HG03354 (cell line): ENCODE data around the gene BRIP1.

ENCODE experiments used
- ATAC-seq: cut with Tn5 transposase; IDR thresholded peaks from one replicate; pipeline ENCODE4 v1.9.1; 2021; ENCODE audit warnings: mild to moderate bottlenecking; ENCODE audit not compliant: unreplicated experiment, poor library complexity, severe bottlenecking

BRIP1 gene

DNA sequence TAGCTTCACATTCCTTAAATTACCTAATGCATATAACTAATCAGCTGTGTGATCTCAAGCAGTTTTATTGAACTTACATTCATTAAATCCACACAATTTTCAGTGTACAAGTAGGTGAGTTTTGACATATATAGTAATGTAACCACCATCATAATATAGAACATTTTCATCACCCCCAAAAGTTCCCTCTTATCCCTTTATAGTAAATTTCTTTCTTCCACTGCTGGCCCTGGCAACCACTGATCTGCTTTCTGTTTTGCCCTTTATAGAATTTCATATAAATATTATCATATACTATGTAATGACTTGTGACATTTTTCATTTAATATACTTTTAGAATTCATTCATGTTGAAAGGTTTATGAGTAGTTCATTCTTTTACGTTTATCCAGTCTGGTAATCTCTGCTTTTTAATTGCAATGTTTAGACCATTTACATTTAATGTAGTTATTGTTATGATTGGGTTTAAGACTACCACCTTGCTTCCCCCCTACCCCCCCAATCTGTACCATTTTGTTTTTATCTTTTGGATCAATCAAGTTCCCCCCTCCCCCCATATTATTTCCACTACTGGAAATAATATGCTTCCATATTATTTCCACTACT is 147.0 kb downstream of the BRIP1 start:
- no peak for ATAC-seq

DNA sequence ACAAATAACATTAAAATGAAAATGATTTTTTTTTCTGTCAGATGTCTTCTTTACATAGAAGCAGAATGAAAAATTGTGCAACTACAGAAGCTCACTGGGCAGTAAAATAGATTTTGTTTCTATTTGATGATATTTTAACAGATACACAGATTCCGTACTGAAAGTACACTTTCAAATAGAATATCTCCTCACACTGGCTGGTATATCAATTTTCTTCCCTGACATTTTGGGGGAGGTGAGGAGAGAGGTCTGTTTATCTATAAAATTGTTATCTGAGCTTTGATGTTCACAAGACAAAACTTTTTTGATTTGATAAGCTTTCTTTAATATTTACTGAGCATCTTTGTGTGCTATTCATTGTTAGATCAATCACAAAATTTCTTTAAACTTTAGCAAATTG is 148.0 kb downstream of the BRIP1 start:
- no peak for ATAC-seq

DNA sequence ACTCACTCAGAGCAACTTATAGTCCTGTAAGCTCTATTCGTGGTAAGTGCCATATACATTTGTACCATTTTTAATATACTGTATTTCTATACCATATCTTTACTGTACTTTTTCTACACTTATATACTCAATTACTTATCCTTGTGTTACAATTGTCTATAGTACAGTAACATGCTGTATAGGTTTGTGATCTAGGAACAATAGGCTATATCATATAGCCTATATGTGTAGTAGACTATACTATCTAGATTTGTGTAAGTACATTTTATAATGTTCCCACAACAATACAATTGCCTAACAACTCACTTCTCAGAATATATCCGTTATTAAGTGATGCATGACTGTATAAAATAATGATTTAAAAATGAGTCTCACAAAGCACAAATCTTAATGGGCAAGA is 149.0 kb downstream of the BRIP1 start:
- no peak for ATAC-seq

DNA sequence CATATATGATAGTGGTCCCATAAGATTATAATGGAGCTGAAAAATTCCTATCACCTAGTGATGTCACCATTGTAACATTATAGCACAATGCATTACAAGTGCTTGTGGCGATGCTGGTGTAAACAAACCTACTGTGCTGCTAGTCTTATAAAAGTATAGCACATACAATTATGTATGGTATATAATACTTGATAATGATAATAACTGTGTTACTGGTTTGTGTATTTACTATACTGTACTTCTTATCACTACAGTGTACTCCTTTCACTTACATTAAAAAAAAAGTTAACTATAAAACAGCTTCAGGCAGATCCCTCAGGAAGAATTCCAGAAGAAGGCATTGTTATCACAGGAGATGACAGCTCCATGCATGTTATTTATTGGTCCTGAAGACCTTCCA is 150.3 kb downstream of the BRIP1 start:
- no peak for ATAC-seq

DNA sequence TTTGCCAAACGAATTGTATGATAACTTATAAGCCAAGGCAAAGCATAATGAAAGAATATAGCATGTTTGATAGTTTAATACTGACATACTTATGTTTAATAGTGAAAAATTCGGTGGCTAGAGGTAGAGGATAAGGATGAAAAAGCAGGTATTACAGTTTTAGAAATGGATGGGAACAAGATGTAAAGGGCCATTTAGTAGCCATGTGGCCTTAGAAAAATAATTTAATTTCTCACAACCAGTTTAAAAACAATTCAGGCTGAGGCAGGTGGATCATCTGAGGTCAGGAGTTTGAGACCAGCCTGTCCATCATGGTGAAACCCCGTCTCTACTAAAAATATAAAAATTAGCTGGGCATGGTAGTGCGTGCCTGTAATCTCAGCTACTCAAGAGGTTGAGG is 152.8 kb downstream of the BRIP1 start:
- no peak for ATAC-seq

DNA sequence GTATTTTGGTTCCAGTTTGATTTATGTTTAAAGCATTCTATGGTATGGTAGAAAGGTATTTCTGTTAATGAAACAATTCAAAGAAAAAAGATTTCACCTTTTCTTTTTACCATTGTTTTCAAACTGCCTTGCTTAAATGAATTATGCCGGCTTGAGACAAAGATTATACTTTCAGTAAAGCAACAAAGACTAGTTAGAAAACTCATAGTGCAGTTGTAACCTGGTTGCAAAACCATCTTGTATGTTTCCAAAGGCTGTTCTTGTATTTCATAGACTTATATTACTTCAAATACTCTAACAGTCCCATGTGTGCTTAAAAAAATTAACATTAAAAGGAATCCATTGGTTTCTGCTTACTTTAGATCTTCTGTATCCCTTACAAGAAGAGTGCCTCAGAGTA is 153.8 kb downstream of the BRIP1 start:
- ATAC-seq, result no peak

DNA sequence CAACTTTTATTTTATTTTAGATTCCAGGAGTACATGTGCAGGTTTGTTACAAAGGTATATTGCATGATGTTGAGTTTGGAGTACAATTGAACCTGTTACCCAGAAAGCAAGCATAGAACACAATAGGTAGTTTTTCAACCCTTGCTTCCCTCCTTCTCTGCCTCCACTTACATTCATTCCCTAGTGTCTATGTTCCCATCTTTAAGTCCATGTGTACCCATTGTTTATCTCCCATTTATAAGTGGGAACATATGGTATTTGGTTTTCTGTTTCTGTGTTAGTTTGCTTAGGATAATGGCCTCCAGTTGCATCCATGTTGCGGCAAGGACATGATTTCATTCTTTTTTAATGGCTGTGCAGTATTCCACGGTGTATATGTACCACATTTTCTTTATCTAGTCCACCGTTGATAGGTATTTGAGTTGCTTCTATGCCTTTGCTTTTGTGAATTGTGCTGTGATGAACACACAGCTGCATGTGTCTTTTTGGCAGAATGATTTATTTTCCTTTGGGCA is 158.3 kb downstream of the BRIP1 start:
- ATAC-seq, result no peak

DNA sequence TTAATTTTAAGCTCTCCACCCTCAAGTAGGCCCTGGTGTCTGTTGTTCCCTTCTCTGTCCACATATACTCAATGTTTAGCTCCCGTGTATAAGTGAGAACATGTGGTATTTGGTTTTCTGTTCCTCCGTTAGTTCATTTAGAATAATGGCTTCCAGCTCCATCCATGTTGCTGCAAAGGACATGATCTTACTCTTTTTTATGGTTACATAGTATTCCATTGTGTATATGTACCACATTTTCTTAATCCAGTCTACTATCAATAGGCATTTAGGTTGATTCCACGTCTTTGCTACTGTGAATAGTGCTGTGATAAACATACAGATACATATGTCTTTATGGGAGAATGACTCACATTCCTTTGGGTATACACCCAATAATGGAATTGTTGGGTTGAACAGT is 160.9 kb downstream of the BRIP1 start:
- ATAC-seq, result no peak

DNA sequence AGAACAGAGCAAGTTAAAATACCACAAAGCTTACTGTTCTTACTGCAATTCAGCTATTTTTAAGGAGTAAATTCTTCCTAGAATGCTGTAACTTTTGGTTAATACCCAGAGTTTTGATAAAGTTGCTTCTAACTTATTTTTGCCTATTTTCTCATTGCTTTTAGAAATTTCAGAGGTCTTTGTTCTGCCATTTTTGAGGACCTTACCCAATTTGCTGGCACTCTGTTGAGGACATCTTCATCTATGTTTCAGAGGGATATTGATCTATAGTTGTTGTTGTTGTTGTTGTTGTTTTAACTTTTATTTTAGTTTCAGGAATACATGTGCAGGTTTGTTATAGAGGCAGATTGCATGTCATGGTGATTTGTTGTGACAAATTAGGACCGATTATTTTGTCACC is 161.3 kb downstream of the BRIP1 start:
- ATAC-seq, result no peak

DNA sequence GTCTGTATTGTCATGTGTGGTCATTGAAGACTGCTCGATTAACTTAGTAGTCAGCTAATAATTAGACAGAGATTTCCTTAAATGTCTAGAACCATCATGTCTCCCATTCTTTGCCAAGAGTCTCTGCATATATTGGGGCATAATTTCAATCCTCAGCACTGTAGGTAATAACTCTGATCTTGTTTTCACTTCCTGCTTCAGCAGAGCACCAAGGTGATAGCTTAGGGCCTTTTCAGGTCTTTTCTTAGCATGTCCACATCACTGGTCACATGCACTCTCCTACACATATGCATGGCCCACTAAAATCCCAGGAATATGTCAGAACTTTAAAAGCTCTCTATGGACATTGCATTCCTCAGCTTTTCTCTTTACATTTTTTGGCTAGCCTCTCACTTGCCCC is 162.0 kb downstream of the BRIP1 start:
- ATAC-seq, result no peak

DNA sequence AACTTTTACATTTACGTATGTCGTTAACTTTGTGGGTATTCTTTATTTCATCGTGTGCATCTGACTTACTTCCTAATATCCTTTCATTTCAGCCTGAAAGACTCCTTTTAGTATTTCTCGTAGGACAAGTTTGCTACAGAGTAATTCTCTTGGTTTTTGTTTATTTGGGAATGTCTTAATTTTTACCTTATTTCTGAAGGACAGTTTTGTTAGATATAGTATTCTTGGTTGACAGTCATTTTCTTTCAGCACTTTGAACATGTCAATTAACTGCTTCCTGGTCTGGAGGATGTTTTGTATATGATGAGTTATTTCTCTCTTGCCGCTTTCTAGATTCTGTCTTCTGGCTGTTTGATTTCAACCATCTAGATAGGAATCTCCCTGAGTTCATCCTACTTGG is 163.1 kb downstream of the BRIP1 start:
- ATAC-seq, result no peak

DNA sequence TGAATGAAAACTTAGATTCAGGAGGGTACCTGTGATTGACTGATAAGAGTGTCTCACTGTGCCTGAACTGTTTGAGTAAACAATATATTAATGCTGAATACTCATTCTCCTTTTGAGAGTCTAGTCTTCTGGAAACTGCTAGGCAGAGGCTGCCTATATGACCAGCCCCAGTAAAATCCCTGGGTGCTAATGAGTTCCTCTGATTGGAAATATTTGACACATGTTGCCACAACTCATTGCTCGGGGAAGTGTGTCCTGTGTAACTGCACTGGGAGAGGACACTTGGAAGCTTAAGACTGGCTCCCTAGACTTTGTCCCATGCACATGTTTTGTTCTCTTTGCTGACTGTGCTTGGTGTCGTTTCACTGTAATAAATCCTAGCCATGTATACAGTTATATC is 163.6 kb downstream of the BRIP1 start:
- no peak for ATAC-seq

DNA sequence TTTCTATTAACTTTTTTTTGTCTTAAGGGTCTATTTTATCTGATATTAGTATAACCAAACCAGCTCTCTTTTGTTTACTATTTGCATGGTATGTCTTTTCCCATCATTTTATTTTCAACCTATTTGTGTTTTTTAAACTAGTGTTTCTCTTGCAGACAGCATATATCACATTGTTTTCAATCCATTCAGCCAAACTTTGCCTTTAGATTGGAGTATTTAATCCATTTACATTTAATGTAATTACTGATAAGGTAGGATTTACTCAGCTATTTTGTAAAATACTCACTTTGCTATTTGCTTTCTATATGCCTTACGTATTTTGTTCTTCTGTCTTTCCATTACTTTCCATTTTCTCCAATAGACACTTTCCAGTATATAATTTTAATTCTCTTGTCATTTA is 164.3 kb downstream of the BRIP1 start:
- no peak for ATAC-seq

DNA sequence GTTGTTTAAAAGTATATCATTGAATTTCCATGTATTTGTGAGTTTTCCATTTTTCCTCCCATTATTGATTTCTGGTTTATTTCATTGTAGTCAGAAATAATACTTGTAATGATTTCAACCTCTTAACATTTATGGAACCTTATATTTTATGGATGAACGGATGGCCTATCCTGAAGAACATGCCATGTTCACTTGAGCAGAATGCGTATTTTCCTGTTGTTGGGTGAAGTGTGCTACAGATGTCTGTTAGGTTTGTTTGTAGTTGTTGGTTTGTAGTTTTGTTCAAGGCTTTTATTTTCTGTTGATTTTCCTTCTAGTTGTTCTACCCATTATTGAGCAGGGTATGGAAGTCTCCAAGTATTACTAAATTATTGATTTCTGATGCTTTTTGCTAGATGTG is 165.1 kb downstream of the BRIP1 start:
- no peak for ATAC-seq

DNA sequence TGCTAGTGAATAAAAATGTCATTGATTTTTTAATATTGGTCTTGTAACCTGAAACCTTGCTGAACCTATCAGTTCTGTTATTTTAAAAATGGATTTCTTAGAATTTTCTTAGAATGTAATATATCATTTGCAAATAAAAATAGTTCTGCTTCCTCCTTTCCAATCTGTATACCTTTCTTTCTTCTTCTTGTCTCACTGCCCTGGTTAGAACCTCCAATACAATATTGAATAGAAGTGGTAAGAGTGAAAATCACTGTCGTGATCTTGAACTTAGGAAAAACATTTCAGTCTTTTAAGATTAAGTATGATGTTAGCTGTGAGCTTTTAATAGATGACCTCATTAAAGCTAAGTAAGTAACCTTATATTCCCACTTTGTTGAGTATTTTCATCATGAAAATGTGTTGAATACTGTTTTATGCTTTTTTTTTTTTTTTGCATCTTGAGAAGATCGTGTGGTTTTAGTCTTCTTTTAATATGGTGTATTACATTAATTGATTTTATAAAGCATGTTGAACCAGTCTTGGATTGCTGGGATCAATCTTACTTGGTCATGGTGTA is 167.5 kb downstream of the BRIP1 start:
- no peak for ATAC-seq

DNA sequence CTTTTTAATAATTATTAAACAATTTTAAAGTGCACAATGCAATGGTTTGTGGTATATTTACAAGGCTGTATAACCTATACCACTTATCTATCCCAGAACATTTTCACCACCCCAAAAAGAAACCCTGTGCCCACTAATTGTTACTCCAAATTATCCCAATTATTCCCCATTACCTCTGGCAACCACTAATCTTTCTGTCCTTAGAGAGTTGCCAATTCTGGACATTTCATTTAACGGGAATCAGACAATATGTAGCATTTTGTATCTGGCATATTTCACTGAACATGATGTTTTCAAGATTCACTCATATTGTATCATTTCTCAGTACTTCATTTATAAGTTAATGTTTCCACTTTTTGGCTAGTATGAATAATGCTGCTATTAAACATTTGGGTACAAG is 169.2 kb downstream of the BRIP1 start:
- ATAC-seq, result no peak

DNA sequence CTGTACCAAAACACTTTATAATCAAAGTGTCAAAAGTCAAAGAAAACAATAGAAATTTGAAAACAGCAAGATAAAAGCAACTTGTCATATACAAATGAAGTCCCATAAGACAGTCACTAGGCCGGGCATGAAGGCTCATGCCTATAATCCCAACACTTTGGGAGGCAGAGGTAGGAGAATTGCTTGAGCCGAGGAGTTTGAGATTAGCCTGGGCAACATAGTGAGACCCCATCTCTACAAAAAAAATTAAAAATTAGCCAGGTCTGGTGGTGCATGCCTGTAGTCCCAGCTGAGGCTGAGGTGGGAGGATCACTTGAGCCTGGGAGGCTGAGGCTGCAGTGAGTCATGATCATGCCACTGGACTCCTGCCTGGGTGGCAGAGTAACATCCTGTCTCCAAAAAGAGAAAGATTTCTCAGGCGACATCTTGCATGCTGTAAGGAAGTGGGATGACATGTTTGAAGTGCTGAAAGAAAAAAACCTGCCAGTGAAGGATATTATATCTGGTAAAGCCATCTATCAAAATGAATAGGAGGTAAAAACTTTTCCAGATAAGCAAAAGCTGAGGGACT is 173.6 kb downstream of the BRIP1 start:
- no peak for ATAC-seq

DNA sequence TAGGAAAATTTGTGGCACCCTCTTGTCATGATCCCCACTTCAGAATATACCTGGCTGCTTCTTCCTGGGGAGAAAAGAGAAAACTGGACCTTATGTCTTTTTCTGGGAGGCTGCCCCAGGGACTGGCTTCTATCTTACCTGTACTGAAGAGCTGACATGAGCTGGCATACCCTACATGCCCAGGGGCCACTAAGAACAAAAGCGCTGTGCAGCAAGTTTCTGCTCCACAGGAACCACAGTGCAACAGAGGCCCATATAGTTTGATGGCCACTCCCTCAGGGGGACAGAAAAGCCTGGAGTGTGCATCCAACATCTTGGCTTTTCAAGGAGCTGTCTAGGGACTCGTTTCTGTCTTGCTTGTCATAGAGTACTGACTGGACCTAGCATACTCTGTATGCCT is 175.6 kb downstream of the BRIP1 start:
- no peak for ATAC-seq

DNA sequence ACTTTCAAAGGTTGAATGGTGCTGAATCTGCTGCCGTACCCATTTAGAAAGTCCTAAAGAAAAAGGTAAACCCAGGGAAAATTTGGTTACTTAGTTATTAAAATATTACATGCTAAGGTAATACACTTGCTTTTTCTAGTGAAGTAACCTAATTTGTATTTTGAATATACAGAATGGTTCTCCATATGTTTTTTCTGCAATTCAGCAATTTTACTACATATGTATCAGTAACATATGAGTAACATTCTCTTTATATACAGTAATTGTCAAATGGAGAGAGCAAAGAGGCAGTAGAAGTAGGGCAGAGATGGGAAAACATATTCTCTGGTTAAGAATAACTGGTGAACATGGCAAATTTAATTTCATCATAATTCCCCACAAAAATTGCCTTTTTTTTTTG is 177.2 kb downstream of the BRIP1 start:
- ATAC-seq, result no peak

DNA sequence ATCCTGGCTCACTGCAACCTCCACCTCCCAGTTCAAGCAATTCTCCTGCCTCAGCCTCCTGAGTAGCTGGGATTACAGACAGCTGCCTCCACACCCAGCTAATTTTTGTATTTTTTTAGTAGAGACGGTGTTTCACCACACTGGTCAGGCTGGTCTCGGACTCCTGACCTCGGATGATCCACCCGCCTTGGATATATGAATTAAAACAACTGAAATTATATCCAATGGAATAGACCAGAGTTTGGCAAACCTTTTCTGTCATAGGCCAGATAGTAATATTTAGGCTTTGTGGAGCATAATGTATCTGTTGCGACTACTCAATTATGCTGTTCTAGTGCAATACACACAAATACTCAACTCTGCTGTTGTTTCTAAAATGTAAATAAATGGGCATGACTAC is 178.5 kb downstream of the BRIP1 start:
- no peak for ATAC-seq

DNA sequence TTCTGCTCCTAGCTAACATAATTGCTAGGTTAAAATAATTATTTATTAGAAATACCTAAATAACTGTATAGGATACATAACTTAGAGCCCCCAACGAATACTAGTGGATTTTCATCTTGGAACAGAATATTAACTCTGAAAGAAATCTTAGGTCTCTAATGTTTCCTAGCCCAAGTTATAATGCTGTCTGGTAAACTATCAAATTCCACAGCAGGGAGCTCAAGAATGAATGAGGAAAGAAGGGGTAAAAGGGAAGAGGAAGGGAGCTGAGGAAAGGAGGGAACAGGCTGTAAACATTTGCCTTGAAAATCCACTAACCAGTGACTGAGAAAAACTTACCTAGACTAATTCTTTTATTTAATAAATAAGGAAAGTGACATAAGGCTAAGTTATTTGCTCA is 179.2 kb downstream of the BRIP1 start:
- ATAC-seq, result no peak

DNA sequence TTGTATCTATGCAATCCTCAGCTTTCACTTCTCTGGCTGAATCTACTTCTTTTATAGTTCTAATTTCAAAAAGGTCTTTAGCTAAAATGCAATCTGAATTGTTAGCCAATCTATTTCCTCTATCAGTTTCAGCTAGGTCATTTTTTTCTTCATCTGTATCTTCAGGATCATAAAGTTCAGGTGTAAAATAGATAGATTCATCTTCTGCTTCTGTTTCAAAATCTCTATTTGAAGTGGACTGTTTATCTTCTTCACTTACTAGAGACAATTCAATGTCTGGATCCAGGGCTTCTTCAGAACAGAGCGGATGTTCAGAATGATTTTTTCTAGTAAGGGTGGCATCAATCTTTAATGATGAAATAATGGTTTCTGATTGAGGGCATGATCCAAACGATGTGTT is 179.9 kb downstream of the BRIP1 start:
- no peak for ATAC-seq
